MCF 10A (cell line): ENCODE results near the gene SELPLG. TPM values are rescaled to one million over a fixed set of nuclear protein-coding genes. Genes with fewer than 3 reads are reported as not detected.

Source experiments
- BruUV-seq: library from RNA; stranded (reverse); fragments of 400-500 nt; replicated peaks from 2 replicates; lab custom pipeline; 2021; lab: Mats Ljungman, UMichigan
- CTCF ChIA-PET: fragments of 300-600 bp; sonication (Branson Sonifier 250); formaldehyde crosslinking; extraction: SDS; loops from one replicate; lab custom pipeline; 2021; ENCODE audit warnings: antibody characterized with exemption, inconsistent platforms; lab: Yijun Ruan, JAX
- POLR2A ChIA-PET: fragments of 300-600, 350-650 bp; sonication (Branson Sonifier 250); formaldehyde crosslinking; extraction: SDS; loops from one replicate; lab custom pipeline; 2020; ENCODE audit warnings: antibody characterized with exemption, inconsistent platforms; lab: Yijun Ruan, JAX
- DNase-seq: peaks from one replicate; pipeline ENCODE4 v3.0.0-alpha.2; 2018; ENCODE audit not compliant: unreplicated experiment
- H3K27ac Mint-ChIP-seq: one replicate; pipeline ENCODE4 v1.8.0; 2022; ENCODE audit warnings: mild to moderate bottlenecking, low read depth, mixed read lengths; ENCODE audit not compliant: unreplicated experiment
- H3K27me3 Mint-ChIP-seq: one replicate; pipeline ENCODE4 v1.8.0; 2022; ENCODE audit warnings: mixed read lengths; ENCODE audit not compliant: insufficient read depth, unreplicated experiment
- H3K36me3 Mint-ChIP-seq: one replicate; pipeline ENCODE4 v1.8.0; 2022; ENCODE audit warnings: mild to moderate bottlenecking, moderate library complexity, mixed read lengths; ENCODE audit not compliant: insufficient read depth, unreplicated experiment
- H3K4me1 Mint-ChIP-seq: one replicate; pipeline ENCODE4 v1.8.0; 2022; ENCODE audit warnings: mixed read lengths; ENCODE audit not compliant: insufficient read depth, unreplicated experiment
- H3K4me3 Mint-ChIP-seq: one replicate; pipeline ENCODE4 v1.8.0; 2022; ENCODE audit warnings: mild to moderate bottlenecking, moderate library complexity, mixed read lengths; ENCODE audit not compliant: unreplicated experiment
- H3K9me3 Mint-ChIP-seq: one replicate; pipeline ENCODE4 v1.8.0; 2022; ENCODE audit warnings: mixed read lengths; ENCODE audit not compliant: unreplicated experiment
- CTCF ChIP-seq: fragments of 200-600 bp; IDR thresholded peaks from one replicate; pipeline ENCODE4 v1.8.0; 2022; ENCODE audit warnings: antibody characterized with exemption, mild to moderate bottlenecking; ENCODE audit not compliant: unreplicated experiment
- intact Hi-C: fragments of 100-400 bp; cut with micrococcal nuclease; formaldehyde crosslinking; loops from 2 replicates; pipeline ENCODE4 v1.14.1; 2022
- total RNA-seq: library from RNA; stranded (reverse); gene quantifications from 2 replicates; pipeline ENCODE4 v1.2.3, GENCODE V29; 2022

The SELPLG gene
- total RNA-seq, 1 experiment from 2014 or later = 0.86 TPM

DNA sequence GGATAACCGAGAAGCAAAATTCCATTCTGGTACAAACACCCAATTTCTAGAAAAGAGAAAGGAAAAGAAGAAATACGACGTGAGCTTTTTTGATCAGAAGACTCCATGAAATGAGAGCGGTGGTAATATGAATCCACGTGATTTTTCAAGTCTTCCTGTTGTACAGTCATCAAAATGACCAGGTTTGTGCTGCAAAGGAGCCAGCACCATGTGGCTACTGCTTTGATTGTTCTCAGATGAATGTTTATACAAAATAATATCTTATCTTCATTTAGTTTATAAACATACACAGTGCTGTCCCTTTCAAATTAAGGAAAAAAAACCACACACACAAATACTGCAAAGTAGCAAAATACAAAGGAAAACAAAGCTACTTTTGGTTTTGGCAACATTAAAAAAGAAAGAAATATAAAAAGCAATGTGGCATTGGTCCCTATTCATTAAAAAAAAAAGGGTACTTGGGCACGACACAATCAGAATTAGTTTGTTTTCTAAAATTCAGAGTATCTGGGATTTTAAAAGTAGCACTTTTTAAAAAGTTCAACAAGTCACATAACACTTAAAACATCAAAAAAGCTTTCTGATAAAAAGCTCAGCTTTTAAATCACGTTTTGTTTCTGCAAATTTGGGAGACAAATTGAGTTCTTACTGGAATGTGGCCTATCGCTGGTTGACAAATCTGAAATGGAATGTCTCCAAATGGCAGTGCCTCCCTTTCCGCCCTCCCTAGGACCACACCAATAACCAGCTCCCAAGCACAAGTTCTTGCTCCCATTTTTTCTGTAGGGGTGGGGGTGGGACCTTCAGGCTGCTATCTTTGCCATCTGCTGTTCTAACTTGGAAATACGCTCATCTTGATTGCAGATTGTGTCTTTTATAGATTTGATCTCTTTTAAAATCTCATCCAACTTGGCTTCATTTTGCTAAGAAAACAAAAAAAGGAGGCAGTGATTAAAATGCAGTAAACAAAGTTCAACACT, 13.2 kb upstream of the SELPLG start:
- BruUV-seq = TSS peak; percentile 28
- no peak for DNase-seq

DNA sequence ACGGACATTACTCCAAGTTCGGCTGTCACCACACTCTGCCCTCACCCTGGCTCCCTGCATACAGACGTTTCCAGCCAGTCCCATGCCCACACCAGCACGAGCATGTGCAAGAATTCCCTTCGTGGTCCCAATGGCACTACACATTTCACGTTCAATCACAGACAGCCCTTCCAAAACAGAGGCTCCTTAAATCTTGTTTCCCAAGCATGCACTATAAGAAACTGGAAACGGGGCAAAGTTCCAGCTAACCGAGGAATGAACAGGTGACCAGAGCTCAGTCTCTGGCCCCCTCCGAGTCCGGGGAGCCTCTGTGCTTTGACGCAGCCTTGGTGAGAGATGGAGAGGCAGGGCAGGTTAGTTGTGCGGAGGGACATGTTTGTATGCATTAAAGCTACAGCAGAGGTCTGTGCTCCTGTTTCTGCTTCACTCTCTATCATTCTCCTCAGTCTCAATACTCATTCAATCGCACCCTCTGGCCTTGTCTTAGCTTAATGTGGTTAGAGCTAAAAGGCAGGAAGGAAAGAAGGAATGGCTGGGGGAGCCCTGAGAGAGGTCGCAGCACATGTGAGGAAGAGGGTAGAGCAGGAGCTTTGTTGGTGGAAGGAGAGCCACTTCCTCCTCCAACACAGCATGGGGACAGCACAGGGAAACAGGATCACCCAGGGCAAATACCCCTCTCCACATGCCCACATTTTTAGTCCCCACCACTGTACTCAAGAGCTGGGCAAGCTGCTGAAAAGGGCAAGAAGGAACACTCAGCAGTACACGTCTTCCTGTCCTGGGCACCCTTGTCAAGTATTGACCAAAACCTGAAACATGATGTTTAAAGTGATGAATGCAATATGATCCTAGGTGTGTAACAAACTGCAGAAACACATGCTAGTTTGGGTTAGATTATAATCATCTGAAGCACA, 12.2 kb upstream of the SELPLG start:
- BruUV-seq = no TSS peak
- ChIA-PET CTCF (interaction anchor here (0.7 to 3.7 kb wide), 7 partner anchors 19 to 158 kb away, joined by 3 to 24 read pairs (median 4); no protein-coding TSS in a partner anchor), POLR2A (interaction anchor here (1.0 to 1.4 kb wide), 3 partner anchors 23 to 203 kb away, joined by 3 read pairs; partner anchors contain the start of gene ISCU)
- no peaks in the 10 kb centered on the region for H3K27me3 Mint-ChIP-seq
- peaks cover 20% of the 10 kb centered on the region for H3K4me1 Mint-ChIP-seq
- H3K4me3 Mint-ChIP-seq = no peak overlapping the region
- intact Hi-C loops = no loop called here
- no peaks in the 10 kb centered on the region for H3K9me3 Mint-ChIP-seq
- H3K27ac Mint-ChIP-seq = peak overlapping the region; percentile 66
- H3K36me3 Mint-ChIP-seq = peaks cover 70% of the 10 kb centered on the region
- DNase-seq = no peak
- no peak for TF ChIP-seq CTCF

More for the DNA sequence above, 13.2 kb upstream of the SELPLG start:
- Mint-ChIP-seq H3K27me3 (no peaks in the 10 kb centered on the region), H3K4me3 (no peak overlapping the region), H3K4me1 (peaks cover 10% of the 10 kb centered on the region), H3K27ac (peak overlapping the region; percentile 66), H3K36me3 (peaks cover 79% of the 10 kb centered on the region), H3K9me3 (no peaks in the 10 kb centered on the region)
- CTCF ChIA-PET = interaction anchor here (0.5 to 3.7 kb wide), 8 partner anchors 18 to 157 kb away, joined by 3 to 24 read pairs (median 4); no protein-coding TSS in a partner anchor
- POLR2A ChIA-PET = interaction anchor here (0.6 to 1.4 kb wide), 6 partner anchors 15 to 202 kb away, joined by 3 read pairs; partner anchors contain the start of gene ISCU
- intact Hi-C loops = no loop called here
- TF ChIP-seq CTCF = no peak

DNA sequence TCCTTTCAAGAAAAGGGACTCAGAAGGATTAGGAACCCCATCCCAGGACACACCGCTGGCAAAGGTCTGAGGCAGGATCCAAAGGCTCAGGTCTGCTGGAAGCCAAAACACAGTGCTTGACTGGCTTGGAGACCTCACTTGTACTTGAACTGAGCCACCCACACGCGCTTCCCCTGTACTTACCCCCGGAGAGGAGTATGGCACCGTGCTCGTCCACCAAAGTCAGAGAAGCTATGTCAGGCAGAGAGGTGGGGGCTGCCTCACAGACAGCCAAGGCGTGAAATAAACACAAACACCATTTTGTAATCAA, 11.1 kb upstream of the SELPLG start:
- no peaks in the 10 kb centered on the region for H3K27me3 Mint-ChIP-seq
- peaks cover 62% of the 10 kb centered on the region for H3K36me3 Mint-ChIP-seq
- no peaks in the 10 kb centered on the region for H3K9me3 Mint-ChIP-seq
- no TSS peak for BruUV-seq
- DNase-seq = no peak
- CTCF ChIA-PET = interaction anchor here (0.6 kb wide), 1 partner anchor 20 kb away, joined by 3 read pairs; no protein-coding TSS in a partner anchor
- POLR2A ChIA-PET = no interaction called here
- TF ChIP-seq CTCF = no peak
- no peak overlapping the region for H3K27ac Mint-ChIP-seq
- H3K4me3 Mint-ChIP-seq = no peak overlapping the region
- H3K4me1 Mint-ChIP-seq = peaks cover 23% of the 10 kb centered on the region
- intact Hi-C loops = no loop called here
